Activated naive CD8-positive, alpha-beta T cell treated with anti-CD3 and anti-CD28 coated beads, Interleukin-2, amount 50 U/mL, for 24 hours (primary cell): ENCODE measurements around the gene GRM1.

Source experiments
- ATAC-seq: fragments of 150-1000 bp; cut with Tn5 transposase; one replicate; pipeline ENCODE4 v1.10.0; 2021
- DNase-seq: peaks from one replicate; pipeline ENCODE4 v3.0.0; 2021
- H3K27ac Mint-ChIP-seq: one replicate; pipeline ENCODE4 v1.8.0; 2021; ENCODE audit warnings: mild to moderate bottlenecking, mixed read lengths
- H3K27me3 Mint-ChIP-seq: one replicate; pipeline ENCODE4 v1.8.0; 2021; ENCODE audit warnings: mixed read lengths
- H3K36me3 Mint-ChIP-seq: one replicate; pipeline ENCODE4 v1.8.0; 2021; ENCODE audit warnings: low read depth, mixed read lengths
- H3K4me1 Mint-ChIP-seq: one replicate; pipeline ENCODE4 v1.8.0; 2021; ENCODE audit warnings: mixed read lengths
- H3K4me3 Mint-ChIP-seq: one replicate; pipeline ENCODE4 v1.8.0; 2021; ENCODE audit warnings: mild to moderate bottlenecking, moderate library complexity, mixed read lengths
- H3K9me3 Mint-ChIP-seq: one replicate; pipeline ENCODE4 v1.8.0; 2021; ENCODE audit warnings: mixed read lengths

Gene GRM1

DNA sequence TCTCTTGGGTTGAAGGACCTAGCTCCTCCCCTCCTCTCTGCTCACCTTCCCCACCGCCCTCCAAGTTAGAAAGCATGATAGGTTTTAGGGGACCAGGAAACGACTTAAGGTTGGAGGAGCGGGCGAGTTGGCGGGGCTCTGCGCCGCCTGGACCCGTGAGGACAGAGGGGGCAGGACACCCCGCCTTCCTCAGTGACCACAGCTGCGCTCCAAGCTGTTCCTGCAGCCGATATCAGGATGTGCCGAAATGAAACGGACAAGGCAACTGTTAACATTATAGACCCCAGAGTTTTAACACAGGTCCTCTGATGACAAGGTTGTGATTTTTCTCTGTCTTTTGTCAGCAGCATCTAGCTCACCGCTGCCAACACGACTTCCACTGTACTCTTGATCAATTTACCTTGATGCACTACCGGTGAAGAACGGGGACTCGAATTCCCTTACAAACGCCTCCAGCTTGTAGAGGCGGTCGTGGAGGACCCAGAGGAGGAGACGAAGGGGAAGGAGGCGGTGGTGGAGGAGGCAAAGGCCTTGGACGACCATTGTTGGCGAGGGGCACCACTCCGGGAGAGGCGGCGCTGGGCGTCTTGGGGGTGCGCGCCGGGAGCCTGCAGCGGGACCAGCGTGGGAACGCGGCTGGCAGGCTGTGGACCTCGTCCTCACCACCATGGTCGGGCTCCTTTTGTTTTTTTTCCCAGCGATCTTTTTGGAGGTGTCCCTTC lies at the start of gene GRM1:
GRM1 (plus strand) TSS at position 212 of the 722 bp plus-strand sequence; CDS start at position 668, 456 bp downstream.
- ATAC-seq (no peak), DNase-seq (no peak)
- Mint-ChIP-seq H3K4me1 (no peaks in the 10 kb centered on the region), H3K27me3 (peaks cover 54% of the 10 kb centered on the region), H3K4me3 (no peak within 1 kb of the TSS), H3K36me3 (peaks cover 2% of the 10 kb centered on the region), H3K9me3 (no peaks in the 10 kb centered on the region), H3K27ac (no peak within 1 kb of the TSS)

DNA sequence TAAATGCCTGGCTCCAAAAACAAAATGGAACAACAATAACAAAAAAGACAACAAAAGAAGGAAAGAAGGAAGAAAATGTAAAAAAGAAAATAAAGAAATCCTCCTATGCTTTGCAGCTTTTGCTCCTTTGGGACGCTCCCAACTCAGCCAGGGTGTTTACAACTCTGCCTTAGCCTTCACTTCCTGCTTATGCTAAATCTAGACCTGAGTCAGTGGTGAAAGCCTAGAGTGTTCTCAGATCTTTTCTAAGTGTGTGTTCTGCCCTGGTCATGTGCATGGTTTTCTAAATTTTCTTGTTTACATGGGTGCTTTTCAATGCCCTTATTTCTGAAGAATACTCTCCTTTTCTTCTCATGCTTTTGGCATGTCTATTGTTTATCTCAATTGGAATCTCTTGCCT lies 19.5 kb upstream of the GRM1 start:
- Mint-ChIP-seq H3K4me1 (no peaks in the 10 kb centered on the region), H3K9me3 (peaks cover 7% of the 10 kb centered on the region), H3K27ac (no peak overlapping the region), H3K27me3 (peaks cover 4% of the 10 kb centered on the region), H3K4me3 (no peak overlapping the region), H3K36me3 (no peaks in the 10 kb centered on the region)
- DNase-seq (no peak), ATAC-seq (no peak)

DNA sequence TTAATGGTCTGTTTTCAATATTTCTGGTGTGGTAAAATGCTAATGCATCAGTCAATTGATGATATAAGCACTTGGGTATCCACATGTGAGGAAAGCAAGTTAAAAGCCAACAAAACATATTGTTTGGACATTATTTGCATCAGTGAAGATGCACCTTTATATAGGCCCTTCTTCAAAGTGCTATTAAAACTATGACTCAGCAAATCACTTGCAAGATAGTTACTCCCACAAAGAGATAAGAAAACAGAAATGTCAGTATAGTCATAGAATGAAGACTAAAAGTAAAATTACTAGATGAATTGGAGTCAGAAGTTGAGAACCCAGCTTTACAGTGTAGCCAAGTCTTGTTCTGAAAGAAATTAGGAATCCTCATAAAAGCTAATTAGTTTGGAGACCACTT lies 14.6 kb upstream of the GRM1 start:
- no peak for DNase-seq
- H3K4me1 Mint-ChIP-seq, result no peaks in the 10 kb centered on the region
- H3K36me3 Mint-ChIP-seq, result no peaks in the 10 kb centered on the region
- no peak for ATAC-seq
- H3K4me3 Mint-ChIP-seq, result no peak overlapping the region
- peaks cover 10% of the 10 kb centered on the region for H3K27me3 Mint-ChIP-seq
- no peak overlapping the region for H3K27ac Mint-ChIP-seq
- peaks cover 5% of the 10 kb centered on the region for H3K9me3 Mint-ChIP-seq

DNA sequence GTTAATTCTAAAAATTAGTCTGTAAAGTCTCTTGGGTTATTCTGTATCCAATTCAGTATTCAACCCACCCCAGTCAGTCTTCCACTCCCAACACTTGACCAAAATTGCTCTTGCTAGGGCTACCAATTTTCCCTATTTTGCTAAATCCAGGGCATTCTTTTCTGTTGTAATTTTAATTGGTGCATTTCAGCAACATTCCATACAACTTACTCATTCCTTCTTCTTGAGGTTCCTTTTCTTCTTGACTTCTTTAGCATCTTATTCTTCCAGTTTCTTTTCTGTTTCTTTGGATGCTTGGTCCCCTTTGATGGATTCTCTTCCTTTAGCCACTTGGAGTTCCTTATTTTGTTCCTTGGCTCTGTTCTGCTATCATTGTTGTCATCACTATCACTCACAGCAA lies 11.2 kb upstream of the GRM1 start:
- ATAC-seq (no peak), DNase-seq (no peak)
- Mint-ChIP-seq H3K36me3 (no peaks in the 10 kb centered on the region), H3K9me3 (no peaks in the 10 kb centered on the region), H3K27ac (no peak overlapping the region), H3K27me3 (peaks cover 17% of the 10 kb centered on the region), H3K4me3 (no peak overlapping the region), H3K4me1 (no peaks in the 10 kb centered on the region)

DNA sequence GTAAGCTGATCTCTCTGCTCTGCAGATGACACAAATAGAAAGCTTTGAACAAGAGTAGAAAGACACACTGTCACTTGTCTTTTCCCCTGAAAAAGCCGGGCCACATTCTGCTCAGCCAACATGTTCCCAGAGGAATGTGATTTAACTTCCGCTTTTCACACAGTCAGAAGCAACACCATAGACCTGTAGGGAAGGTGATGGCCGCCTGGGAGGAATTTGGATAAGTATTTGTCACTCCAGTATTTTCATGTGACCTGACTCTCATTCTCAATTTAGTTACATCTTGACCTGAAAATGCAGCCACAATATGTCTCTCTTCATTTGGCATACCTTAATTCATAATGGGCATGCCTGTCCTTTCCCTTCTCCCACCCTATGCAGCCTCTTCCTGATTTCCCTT lies 2.0 kb upstream of the GRM1 start:
- Mint-ChIP-seq H3K9me3 (no peaks in the 10 kb centered on the region), H3K27me3 (peaks cover 55% of the 10 kb centered on the region), H3K4me3 (no peak overlapping the region), H3K4me1 (no peaks in the 10 kb centered on the region), H3K27ac (no peak overlapping the region), H3K36me3 (peaks cover 2% of the 10 kb centered on the region)
- ATAC-seq (no peak), DNase-seq (no peak)

DNA sequence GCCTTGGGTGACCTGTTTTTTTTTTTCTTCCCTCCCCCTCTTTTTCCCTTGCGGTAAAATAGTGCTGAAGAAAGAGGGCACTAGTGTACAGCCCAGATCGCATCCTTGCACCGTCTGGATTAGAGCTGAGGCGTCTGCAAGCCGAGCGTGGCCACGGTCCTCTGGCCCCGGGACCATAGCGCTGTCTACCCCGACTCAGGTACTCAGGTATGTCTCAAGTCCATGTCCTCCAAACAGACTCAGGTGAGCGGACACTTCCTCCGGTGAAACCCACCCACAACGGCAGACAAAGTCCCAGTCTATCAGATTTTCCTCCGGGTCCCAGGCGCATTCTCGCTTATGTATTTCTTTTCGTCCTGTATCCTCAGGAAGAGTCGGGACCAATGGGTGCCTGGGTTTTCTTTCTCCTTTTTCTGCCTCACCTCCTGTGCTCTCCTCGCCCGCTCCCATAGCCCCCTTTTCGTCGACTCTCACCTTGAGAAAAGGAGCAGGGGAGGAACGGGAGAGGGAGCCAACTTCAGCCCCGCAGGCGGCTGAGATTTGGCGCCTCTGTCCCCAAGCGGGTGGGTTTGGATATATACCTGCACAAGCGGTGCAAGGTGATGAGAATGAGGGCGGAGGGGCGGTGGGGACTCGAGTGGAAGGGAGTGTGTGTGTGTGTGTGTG lies 1.1 kb upstream of the GRM1 start:
- H3K36me3 Mint-ChIP-seq, result peaks cover 2% of the 10 kb centered on the region
- ATAC-seq (no peak), DNase-seq (no peak)
- no peaks in the 10 kb centered on the region for H3K4me1 Mint-ChIP-seq
- H3K4me3 Mint-ChIP-seq, result no peak overlapping the region
- H3K9me3 Mint-ChIP-seq, result no peaks in the 10 kb centered on the region
- peaks cover 57% of the 10 kb centered on the region for H3K27me3 Mint-ChIP-seq
- no peak overlapping the region for H3K27ac Mint-ChIP-seq

DNA sequence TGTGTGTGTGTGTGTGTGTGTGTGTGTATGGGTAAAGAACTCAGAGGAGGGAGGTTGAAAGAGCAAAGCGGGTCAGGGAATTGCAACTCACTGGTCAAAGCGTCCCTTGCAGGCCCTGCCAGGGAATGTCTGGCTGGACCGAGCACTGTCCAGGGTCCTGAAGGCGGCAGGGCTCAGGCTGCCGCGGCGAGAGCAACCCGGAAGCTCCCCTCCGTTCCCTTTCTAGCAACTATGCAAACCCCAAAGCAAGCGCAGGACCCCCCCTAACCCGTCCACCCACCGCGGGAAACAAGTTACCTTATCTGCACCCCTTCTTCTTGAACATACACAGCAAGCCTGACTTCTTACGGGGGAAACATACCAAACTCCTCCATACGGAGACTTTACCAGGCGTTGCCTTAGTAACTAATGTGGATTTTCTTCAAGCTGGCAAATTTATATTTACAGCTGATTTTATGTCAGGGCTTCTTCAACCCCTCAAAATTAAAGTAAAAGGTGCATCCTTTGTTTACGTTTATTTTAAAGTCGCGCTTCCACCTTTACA lies 538 bp upstream of the GRM1 start:
- ATAC-seq (peak; percentile 52), DNase-seq (peak; percentile 50)
- no peaks in the 10 kb centered on the region for H3K4me1 Mint-ChIP-seq
- H3K27me3 Mint-ChIP-seq, result peaks cover 54% of the 10 kb centered on the region
- no peak overlapping the region for H3K27ac Mint-ChIP-seq
- no peak overlapping the region for H3K4me3 Mint-ChIP-seq
- no peaks in the 10 kb centered on the region for H3K9me3 Mint-ChIP-seq
- H3K36me3 Mint-ChIP-seq, result peaks cover 2% of the 10 kb centered on the region

DNA sequence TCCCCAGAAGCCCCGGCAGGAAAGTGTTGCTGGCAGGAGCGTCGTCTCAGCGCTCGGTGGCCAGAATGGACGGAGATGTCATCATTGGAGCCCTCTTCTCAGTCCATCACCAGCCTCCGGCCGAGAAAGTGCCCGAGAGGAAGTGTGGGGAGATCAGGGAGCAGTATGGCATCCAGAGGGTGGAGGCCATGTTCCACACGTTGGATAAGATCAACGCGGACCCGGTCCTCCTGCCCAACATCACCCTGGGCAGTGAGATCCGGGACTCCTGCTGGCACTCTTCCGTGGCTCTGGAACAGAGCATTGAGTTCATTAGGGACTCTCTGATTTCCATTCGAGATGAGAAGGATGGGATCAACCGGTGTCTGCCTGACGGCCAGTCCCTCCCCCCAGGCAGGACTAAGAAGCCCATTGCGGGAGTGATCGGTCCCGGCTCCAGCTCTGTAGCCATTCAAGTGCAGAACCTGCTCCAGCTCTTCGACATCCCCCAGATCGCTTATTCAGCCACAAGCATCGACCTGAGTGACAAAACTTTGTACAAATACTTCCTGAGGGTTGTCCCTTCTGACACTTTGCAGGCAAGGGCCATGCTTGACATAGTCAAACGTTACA lies 817 bp downstream of the GRM1 start:
- Mint-ChIP-seq H3K27me3 (peaks cover 53% of the 10 kb centered on the region), H3K4me1 (no peaks in the 10 kb centered on the region), H3K4me3 (no peak overlapping the region), H3K36me3 (peaks cover 2% of the 10 kb centered on the region), H3K9me3 (no peaks in the 10 kb centered on the region), H3K27ac (no peak overlapping the region)
- no peak for DNase-seq
- no peak for ATAC-seq

DNA sequence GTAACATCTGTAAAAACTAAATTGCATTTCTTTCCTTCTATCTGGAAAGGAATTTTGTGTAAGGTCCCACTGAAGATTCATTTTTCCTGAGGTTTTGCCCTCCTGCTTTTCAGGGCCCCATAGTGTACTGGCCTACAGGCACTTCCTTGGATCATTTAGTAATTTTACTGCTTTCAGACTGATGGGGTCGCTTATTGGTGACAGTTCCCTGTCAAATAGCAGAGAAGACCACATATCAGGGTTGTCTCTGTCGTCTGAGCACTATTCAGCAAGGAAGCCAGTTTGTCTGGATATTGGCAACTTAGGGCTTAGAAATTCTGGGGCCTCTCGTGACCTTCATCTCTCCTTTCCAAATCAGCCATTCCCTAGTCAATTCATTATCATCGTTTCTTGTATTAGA lies 3.5 kb downstream of the GRM1 start:
- Mint-ChIP-seq H3K4me3 (no peak overlapping the region), H3K27ac (no peak overlapping the region), H3K9me3 (no peaks in the 10 kb centered on the region), H3K27me3 (peaks cover 37% of the 10 kb centered on the region), H3K4me1 (no peaks in the 10 kb centered on the region), H3K36me3 (peaks cover 2% of the 10 kb centered on the region)
- no peak for ATAC-seq
- no peak for DNase-seq

DNA sequence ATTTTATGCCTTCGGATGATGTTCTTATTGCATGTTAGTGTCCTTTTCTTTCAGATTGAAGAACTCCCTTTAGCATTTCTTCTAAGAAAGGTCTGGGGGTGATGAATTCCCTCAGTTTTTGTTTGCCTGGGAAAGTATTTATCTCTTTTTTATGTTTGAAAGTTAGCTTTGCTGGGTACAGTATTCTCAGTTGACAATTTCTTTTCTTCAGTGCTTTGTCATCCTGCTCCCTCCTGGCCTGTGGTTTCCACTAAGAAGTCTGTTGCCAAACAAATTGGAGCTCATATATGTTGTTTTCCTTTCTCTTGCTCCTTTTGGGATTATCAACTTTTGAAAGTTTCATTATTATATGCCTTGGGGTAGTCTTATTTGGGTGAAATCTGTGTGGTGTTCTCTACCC lies 11.5 kb downstream of the GRM1 start:
- Mint-ChIP-seq H3K4me1 (no peaks in the 10 kb centered on the region), H3K36me3 (no peaks in the 10 kb centered on the region), H3K9me3 (peaks cover 30% of the 10 kb centered on the region), H3K27ac (no peak overlapping the region), H3K27me3 (no peaks in the 10 kb centered on the region), H3K4me3 (no peak overlapping the region)
- no peak for ATAC-seq
- no peak for DNase-seq

DNA sequence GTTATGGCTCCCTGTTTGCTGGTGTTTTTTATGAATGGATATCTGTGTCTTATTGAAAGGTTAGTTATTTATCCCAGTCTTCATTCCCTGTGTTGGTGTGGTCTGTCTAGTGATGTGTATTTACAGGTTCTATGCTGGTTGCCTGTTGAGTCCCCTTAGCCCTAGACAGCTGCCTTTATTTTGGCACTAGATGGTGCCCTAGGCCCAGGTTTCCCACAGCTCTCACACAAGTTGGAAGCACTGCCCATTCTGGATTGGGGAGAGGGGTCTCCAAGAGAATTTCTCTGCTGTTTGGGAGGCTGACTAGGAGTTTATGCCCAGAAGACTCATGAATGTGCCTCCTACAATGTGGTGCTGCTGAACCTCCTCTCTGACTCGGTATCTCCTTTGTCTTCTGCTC lies 12.4 kb downstream of the GRM1 start:
- DNase-seq (no peak), ATAC-seq (no peak)
- H3K4me1 Mint-ChIP-seq, result no peaks in the 10 kb centered on the region
- H3K27me3 Mint-ChIP-seq, result no peaks in the 10 kb centered on the region
- peaks cover 30% of the 10 kb centered on the region for H3K9me3 Mint-ChIP-seq
- no peaks in the 10 kb centered on the region for H3K36me3 Mint-ChIP-seq
- no peak overlapping the region for H3K4me3 Mint-ChIP-seq
- H3K27ac Mint-ChIP-seq, result no peak overlapping the region

DNA sequence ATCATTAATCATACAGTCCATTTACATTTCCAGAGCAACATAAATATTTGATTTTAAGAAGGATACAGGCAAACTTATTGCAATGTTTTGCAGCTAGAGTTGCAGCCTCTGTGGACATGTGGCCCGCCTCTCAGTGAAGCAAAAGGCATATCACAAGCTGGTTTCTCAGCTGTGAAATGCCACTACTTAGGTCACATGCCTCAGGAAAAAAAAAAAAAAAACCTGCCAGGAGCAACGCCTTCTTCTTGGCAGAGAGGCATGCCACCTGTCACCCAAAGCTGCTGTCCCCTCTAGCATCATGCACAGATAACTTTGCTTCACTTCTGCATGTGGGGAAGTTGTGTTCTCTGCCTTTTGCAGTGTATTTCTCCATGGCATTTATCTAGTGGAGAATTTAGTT lies 18.5 kb downstream of the GRM1 start:
- ATAC-seq, result no peak
- peaks cover 2% of the 10 kb centered on the region for H3K27me3 Mint-ChIP-seq
- no peak overlapping the region for H3K27ac Mint-ChIP-seq
- DNase-seq, result no peak
- no peaks in the 10 kb centered on the region for H3K9me3 Mint-ChIP-seq
- no peak overlapping the region for H3K4me3 Mint-ChIP-seq
- no peaks in the 10 kb centered on the region for H3K4me1 Mint-ChIP-seq
- no peaks in the 10 kb centered on the region for H3K36me3 Mint-ChIP-seq

DNA sequence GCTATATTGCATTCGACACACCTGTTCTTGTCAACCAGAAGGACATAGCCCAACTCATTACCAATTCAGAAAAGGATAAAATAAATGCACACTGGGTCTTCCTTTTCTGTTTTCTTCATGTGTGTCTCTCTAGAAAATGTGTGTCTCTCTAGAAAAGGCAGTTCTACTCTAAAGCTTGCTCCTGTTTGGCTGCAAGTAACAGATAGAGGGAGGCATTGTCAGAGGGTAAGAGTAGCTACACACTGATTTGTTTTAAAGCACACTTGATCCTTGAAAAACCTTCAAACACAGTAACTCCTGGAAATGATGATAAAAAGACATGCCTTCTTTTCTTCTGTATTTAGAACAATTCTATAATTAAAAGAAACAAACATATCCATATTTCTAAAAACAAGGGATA lies 21.3 kb downstream of the GRM1 start:
- Mint-ChIP-seq H3K4me1 (no peaks in the 10 kb centered on the region), H3K9me3 (no peaks in the 10 kb centered on the region), H3K27me3 (peaks cover 2% of the 10 kb centered on the region), H3K4me3 (no peak overlapping the region), H3K27ac (no peak overlapping the region), H3K36me3 (no peaks in the 10 kb centered on the region)
- no peak for DNase-seq
- ATAC-seq, result no peak

DNA sequence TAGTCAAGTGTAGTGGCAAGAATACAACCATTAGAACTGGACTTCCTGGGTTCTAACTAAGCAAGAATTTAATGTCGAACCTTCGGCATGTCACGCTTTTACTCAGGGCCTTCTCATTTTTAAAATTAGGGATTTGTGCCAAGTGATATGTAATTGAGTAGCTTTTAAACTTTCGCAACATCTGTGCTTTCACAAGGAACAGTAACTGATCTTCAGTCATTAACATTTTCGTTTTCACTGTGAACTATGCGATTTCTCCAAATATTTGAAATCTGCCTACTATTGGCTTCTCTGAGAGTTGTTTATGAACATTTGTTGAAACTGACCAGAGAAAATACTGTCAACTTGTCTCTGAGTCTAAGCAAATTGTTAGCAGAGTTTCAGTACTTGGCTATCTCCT lies 27.6 kb downstream of the GRM1 start:
- Mint-ChIP-seq H3K4me1 (no peaks in the 10 kb centered on the region), H3K27me3 (no peaks in the 10 kb centered on the region), H3K36me3 (no peaks in the 10 kb centered on the region), H3K4me3 (no peak overlapping the region), H3K27ac (no peak overlapping the region), H3K9me3 (no peaks in the 10 kb centered on the region)
- DNase-seq, result no peak
- no peak for ATAC-seq

DNA sequence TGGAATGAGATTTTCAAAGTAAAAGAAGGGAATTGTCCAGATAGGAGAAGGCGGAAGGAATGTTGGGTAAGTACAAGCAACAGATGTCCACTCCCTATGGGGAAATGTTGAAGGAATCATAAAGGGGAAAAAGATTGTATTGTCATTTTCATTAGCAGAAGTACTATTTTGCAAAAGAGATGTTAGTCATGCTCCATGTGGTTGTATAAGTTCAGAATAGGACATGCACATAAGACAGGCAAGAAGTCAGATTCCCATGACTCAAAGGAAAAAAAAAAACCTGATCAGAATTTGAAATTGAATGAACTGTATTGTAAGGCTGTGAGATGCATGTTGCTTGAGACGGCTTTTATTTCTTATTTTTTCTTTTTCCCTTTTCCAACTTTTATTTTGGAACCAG lies 36.8 kb downstream of the GRM1 start:
- Mint-ChIP-seq H3K36me3 (no peaks in the 10 kb centered on the region), H3K27ac (no peak overlapping the region), H3K4me1 (no peaks in the 10 kb centered on the region), H3K27me3 (peaks cover 2% of the 10 kb centered on the region), H3K9me3 (peaks cover 4% of the 10 kb centered on the region), H3K4me3 (no peak overlapping the region)
- DNase-seq, result no peak
- no peak for ATAC-seq
